GM12874 (cell line): Measurements from ENCODE around the gene GDAP1L1.

ENCODE experiments used
- CTCF ChIP-seq: IDR thresholded peaks from 2 replicates; pipeline ENCODE4 v1.5.1; 2011; ENCODE audit warnings: low read depth, mild to moderate bottlenecking, control low read depth, low read length, moderate library complexity; ENCODE audit not compliant: insufficient read depth

The GDAP1L1 gene

GRCh38 chr20:44221368-44221954 is 25.6 kb upstream of the GDAP1L1 start:
- TF ChIP-seq CTCF = no peak

GRCh38 chr20:44222027-44222426 is 25.1 kb upstream of the GDAP1L1 start:
- no peak for TF ChIP-seq CTCF

GRCh38 chr20:44222633-44223368 is 24.3 kb upstream of the GDAP1L1 start:
- no peak for TF ChIP-seq CTCF

- TF ChIP-seq CTCF = no peak
Observed at GRCh38 chr20:44223721-44224120, 23.4 kb upstream of the GDAP1L1 start.

GRCh38 chr20:44224637-44225036 is 22.5 kb upstream of the GDAP1L1 start:
- no peak for TF ChIP-seq CTCF

GRCh38 chr20:44228465-44229258 is 18.4 kb upstream of the GDAP1L1 start:
- no peak for TF ChIP-seq CTCF

- TF ChIP-seq CTCF = no peak
Observed at GRCh38 chr20:44231193-44231592, 15.9 kb upstream of the GDAP1L1 start.
